AG09319 (cell line): Measurements from ENCODE around the gene HAUS3.

Source experiments
- DNase-seq: peaks from one replicate; pipeline ENCODE4 v3.0.0-alpha.2; 2010; ENCODE audit warnings: low read depth; ENCODE audit errors: extremely low read depth
- TF ChIP-seq, protein P1 (sequence below): IDR thresholded peaks from 2 replicates; pipeline ENCODE4 v1.5.1; 2011; ENCODE audit warnings: low read depth, mild to moderate bottlenecking, inconsistent platforms, low read length, moderate library complexity

The HAUS3 gene

DNA sequence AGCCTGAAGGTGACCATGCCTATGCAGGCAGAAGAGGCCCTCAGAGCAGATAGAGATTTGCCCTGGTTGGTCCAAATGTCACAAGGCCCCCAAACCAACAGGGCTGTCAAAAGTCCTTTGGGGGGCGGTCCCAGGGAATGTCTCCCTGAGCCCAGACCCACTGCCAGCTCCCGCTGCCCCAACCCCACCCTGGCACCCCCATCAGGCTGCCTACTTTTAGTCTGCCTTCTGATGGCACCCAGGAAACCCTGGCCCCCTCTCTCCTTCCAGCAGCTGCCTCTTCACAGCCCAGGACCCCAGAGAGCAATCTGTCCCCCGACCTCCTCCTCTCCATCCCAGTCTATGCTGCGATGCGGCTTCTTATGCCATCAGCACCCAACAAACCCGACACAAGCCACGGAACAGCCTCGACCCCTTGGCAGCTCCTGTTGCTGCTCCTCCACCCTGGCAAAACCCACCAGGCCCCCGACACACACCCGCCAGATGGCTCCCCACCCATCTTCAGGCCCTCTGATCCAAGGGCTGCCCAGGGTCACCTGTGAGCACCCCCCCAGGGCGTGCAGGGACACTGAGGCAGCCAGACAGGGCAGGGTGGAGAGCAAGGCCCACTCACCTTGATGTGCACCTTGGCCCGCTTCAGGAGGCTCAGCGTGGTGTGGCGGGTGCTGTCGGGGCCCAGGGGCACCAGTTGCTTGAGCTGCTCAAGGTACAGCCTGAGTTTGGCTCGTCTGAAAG, 10.0 kb upstream of the HAUS3 start:
- TF ChIP-seq, protein P1, sequence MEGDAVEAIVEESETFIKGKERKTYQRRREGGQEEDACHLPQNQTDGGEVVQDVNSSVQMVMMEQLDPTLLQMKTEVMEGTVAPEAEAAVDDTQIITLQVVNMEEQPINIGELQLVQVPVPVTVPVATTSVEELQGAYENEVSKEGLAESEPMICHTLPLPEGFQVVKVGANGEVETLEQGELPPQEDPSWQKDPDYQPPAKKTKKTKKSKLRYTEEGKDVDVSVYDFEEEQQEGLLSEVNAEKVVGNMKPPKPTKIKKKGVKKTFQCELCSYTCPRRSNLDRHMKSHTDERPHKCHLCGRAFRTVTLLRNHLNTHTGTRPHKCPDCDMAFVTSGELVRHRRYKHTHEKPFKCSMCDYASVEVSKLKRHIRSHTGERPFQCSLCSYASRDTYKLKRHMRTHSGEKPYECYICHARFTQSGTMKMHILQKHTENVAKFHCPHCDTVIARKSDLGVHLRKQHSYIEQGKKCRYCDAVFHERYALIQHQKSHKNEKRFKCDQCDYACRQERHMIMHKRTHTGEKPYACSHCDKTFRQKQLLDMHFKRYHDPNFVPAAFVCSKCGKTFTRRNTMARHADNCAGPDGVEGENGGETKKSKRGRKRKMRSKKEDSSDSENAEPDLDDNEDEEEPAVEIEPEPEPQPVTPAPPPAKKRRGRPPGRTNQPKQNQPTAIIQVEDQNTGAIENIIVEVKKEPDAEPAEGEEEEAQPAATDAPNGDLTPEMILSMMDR: no peak
- no peak for DNase-seq

GRCh38 chr4:2251073-2251794, 9.3 kb upstream of the HAUS3 start:
- DNase-seq: no peak
- TF ChIP-seq, protein P1: no peak

- TF ChIP-seq, protein P1: no peak
- DNase-seq: no peak
Measured at GRCh38 chr4:2250357-2251072, 8.6 kb upstream of the HAUS3 start.

GRCh38 chr4:2249526-2250356, 7.8 kb upstream of the HAUS3 start:
- DNase-seq: no peak
- TF ChIP-seq, protein P1: no peak

- TF ChIP-seq, protein P1: no peak
Measured at GRCh38 chr4:2248821-2249261, 6.9 kb upstream of the HAUS3 start.

GRCh38 chr4:2248044-2248780, 6.3 kb upstream of the HAUS3 start:
- TF ChIP-seq, protein P1: no peak
- no peak for DNase-seq

More at GRCh38 chr4:2248821-2249261, 6.9 kb upstream of the HAUS3 start:
- DNase-seq: no peak
